CD4-positive, alpha-beta T cell treated with Interleukin-6 for 4 hours (primary cell): Measurements from ENCODE around the gene ANKRD44.
A peak's percentile ranks its signal among the peaks of the same experiment; 100 is the strongest.

ENCODE experiments used
- DNase-seq: peaks from one replicate; pipeline ENCODE4 v3.0.0-alpha.2; 2020; ENCODE audit warnings: mixed read lengths

The ANKRD44 gene

DNA sequence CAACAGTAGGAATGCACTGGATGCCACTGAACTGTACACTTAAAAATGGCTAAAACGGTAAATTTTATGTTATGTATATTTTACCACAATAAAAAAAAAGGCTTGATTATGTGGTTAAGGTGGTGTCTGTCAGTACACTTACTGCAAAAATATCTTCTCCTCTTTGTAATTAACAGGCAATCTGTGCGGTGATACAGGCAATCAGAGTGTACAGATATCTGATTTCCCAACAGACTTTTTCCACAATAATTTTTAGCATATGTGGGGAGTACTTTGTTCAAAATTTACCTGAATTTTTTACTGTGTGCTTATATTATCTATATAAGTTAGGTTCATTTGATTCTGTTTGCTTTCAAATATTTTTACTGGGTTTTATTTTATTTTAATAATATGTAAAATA is 209.1 kb downstream of the ANKRD44 start:
- DNase-seq, result no peak

DNA sequence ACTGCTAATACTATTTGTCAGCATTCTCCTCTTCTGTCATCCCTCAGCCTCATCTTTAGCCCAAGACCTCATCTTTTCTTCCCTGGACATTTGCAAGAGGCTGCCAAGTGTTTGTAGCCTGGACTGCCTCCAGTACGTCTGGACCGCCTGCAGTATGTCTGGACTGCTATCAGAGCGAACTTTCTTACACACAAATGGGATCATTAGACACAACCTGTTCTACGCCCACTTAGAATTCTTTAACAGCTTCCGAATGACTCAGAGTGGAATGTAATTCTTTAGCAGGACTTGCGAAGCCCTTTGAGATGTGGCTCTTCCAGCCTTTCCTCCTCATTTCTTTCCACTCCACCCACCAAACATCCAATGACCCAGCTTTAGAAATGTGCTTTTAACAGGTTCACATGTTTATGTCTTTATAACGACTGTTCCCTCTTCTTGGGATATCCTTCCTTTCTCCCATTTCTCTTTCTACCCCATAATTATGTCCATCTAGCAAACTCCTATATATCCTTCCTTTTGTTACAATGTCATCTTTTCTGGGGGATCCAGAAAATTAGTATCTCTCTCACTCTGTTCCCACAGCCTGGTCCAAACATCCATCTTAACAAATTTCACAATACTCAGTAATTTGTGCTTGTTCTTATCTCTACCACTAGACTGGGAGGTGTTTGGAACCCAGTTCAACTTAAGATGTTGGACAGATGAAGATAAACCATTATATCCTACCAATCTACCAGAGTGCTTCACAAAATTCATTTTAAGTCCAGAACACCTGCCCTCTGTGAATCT is 212.8 kb downstream of the ANKRD44 start:
- no peak for DNase-seq

DNA sequence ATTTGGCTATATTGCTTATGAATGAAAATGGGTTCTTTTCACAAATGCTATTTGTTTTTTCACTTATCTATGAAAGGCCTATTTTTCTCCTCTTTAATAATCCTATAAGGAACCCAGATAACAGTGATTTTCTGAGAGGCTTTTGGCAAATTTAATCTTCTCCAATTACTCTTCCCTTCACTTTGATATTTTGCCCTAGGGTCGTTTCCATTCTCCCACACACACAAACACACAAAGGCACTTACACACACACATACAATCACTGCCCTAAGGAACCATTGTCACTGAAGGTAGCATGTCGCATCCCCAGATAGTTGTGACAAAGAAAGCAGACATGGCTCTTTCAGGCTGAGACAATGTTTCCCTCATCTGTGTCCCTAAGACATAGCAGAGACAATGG is 213.9 kb downstream of the ANKRD44 start:
- DNase-seq, result no peak

DNA sequence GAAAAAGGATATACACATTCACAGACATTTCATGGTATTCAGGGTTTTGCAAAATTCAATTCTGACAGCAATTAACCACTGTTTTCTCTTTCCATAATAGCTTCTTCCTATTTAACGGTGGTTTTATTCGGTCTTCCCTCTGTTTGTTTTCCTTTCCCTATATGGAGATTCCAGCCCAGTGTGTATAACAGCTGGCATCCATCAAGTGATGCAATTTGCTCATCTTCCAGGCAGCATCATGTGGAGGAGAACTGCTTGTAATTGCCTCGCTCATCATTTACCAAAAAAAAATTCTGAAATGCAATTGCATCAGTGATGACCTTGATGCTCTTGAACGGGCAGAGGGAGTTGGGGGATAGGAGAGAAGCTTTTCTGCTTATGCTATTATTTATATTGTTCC is 218.1 kb downstream of the ANKRD44 start:
- DNase-seq, result no peak

DNA sequence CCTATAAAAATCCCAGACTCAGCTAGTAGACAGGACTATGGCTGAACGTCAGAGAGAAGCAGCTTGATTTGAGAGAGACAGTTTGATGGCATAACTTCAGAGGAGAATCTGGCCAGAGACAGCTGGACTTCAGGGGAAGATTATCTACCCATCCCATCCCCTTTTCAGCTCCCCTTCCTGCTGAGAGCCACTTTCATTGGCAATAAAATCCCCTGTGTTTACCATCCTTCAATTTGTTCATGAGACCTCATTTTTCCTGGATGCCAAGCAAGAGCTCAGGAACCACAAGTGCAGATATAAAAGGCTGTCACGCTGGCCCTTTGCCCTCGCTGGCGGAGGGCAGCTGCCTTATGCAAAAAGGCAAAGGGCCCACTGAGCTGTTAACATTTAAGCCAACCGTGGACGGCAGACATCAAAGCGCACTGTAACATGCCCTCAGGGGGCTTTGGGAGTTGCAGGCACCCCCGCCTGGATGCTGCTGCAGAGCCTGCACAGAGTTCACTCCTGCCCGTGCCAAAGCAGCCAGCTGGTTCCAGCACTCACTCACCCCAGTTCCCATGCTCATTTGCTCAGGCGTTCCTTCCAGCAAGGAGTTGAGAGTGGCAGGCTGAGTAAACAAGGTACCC is 219.7 kb downstream of the ANKRD44 start:
- no peak for DNase-seq

DNA sequence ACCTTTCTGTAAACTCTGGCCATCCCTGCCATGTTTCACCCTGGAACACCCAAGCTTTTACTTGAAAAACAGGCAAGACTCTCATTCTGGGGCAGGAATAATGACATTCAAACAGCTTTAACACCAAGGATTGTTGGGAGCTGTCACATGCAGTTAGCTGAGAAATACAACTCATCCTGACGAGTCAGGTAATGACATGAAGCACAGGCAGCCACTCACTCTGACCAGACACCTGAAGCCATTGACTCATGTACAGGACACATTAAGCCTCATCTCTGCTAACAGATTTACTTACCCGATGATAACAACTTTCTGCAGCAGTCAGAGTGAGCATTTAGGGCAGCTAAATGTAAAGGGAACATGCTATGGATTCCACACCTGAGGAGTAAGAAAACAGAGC is 220.9 kb downstream of the ANKRD44 start:
- no peak for DNase-seq

DNA sequence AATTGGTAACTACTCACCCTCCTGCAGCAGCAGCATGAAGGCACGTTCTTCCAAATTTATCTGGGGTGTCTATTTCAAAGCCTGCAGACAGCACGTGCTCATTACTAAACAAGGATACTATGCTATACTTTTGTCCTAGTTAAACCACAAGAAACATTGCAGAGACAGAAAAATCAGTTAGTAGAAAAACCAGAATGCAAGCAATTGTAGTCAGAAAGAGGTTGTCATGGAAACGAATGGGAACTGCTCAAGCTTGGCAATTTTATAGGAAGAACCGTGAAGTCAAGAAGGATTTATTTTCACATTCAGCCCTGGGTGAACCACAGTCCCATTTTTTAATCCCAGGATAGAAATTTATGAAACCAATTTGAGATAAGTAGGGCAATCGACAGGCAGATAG is 221.9 kb downstream of the ANKRD44 start:
- no peak for DNase-seq

DNA sequence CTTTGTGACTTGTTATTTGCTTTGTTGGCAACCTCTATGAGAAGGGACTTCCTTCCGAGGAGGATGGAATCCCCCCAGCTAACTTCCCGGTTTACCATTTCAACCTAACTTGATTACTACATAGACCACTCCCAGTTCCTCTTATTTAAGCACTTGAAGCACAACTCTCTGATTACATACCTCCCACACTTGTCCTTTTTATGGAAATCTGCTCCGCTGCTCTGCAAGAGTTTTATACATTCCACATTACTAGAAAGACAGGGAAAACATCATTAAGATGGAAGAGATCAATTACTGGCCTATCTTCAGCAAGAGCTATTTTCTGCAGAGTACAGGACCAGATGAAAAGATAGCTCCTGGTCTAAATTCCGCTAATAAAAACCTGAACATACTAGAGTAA is 224.1 kb downstream of the ANKRD44 start:
- no peak for DNase-seq

DNA sequence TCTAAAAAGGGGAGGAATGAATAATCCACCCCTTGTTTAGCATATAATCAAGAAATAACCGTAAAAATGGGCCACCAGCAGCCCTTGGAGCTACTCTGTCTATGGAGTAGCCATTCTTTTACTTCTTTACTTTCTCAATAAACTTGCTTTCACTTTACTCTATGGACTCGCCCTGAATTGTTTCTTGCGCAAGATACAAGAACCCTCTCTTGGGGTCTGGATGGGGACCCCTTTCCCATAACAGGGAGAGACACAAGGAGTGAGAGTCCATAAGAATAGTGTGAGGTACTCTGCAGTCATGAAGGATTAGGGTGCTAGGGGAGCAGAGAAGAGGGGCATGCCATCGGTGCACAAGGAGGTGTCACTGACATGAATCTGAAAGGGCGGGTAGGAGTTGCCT is 224.9 kb downstream of the ANKRD44 start:
- no peak for DNase-seq

DNA sequence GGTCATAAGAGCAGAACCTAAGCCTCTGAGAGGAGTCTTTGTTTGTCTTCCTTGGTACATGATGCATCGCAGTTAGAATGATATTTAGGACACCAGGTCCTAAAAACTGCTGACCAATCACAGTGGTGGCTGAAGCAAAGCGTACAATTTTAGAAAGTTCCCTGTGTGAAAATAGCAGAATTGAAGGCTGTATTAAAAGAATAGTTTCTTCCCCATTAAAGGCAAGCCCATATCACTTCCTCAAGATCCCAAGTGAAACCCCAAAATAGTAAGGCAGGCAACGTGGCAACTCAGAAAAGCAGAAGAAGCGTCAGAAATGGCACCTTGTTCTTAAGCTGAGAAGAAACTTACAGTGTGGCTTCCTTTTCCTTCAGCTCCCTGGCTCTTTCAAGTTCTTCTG is 229.3 kb downstream of the ANKRD44 start:
- no peak for DNase-seq

DNA sequence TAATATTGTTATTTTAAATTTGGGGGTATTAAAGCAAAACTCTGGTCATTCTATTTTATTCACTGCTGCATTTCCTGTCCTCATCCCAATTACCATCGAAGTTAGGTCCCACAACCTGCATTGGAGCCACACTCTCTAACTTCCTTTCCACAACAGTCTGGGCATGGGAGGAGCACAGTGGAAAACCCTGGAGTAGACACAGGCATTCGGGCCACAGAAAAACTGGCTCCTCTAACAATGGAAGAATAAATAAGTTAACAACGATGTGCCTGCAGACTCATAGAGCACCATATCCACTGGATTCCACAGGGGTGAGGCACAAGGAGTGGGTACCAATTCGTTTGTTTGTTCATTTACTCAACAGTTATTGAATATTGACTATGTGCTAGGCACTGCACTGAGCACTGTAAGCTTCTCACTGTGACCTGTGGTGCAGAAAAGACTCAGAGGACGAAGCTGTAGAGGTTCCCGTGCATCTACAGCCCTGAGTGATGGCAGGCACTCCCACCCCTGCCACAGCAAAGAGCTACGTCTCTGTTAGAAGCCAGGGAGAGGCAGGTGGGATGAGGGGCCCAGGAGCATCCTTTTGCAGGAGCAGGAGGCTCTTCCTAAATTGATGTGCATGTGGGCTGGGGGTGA is 229.9 kb downstream of the ANKRD44 start:
- DNase-seq, result no peak

DNA sequence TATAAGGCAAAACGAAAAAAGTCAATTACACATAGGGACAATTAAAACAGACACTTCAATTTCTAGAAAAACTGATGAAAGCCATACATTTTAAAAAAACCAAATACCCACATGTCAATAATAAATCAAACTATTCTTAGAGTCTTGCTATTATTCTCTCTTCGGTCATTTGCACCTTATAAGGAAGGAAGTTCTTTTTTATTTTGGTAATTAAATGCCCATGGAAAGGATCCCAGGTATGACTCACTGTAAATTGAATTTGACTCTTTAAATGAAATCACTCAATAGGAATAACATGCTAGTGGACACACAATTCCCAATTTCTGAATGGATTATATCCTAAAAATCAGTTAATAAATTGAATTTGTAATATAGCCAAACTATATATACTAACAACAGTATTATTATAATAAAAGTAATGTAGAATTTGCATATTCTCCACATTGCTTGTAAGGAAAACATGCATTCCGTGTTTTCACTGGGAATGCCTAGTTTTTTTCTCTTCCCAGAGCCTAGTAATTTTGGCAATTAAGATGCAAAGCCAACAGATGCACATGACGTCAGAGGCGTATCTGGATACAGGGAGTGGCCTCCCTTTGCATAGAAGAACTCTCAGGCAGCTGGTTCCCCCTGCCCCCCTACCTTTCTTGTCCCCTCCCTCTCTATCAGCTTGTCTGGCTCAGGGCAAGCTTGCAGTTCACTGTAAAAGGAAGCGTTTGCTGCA is 230.6 kb downstream of the ANKRD44 start:
- no peak for DNase-seq

DNA sequence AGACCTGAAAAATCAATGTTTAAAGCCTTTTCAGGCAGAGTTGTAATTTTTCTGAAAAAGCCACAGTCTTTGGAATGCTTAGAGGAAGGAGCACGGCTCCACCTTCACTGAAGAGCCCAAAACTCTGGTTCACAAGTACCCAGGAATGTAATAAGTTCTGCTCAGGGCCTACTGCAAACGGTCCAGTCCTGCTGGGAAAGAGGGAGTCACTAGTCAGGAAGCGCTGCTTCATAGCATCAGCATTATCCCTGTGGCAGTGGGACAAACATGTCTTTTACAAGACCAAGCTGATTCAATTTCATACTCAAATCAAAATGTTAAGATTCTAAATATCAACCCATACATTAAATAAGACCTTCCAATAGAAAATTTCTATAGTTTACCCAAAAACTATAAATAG is 231.2 kb downstream of the ANKRD44 start:
- DNase-seq, result no peak

DNA sequence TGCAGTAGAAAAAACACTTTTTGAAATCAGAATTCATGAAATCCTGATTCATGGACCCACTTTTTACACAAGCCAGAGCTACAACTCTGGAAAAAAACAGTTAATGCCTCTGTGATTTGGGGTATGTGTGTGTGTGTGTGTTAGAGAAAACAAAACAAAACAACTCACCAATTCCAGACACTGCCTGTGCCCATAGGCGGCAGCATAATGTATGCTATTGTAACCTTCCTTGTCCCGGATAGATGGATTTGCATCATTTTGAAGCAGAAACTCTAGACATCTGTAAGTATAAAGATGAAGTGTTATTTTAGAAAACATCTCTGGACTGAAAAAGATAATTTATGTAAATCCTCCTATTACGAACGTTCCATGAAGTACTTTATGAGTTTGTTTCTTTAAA is 232.0 kb downstream of the ANKRD44 start:
- no peak for DNase-seq

DNA sequence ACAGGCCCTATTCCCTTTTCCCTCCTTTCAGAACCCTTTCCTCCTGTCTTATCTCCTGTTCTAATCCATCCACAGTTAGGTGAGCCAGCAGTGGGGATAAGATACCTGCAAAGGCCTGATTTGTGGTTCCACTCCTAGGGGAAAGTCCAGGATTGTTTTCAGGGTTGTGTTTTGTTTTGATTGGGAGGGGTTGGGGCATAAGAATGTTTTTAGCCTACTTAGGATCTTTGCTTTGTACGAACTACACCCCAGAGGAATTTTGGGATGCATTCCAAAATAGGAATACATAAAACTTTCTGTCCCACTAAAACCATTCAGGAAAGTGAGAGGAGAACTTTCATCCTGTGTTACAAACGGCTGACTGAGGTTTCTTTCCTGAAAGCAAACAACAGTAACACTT is 233.2 kb downstream of the ANKRD44 start:
- no peak for DNase-seq

DNA sequence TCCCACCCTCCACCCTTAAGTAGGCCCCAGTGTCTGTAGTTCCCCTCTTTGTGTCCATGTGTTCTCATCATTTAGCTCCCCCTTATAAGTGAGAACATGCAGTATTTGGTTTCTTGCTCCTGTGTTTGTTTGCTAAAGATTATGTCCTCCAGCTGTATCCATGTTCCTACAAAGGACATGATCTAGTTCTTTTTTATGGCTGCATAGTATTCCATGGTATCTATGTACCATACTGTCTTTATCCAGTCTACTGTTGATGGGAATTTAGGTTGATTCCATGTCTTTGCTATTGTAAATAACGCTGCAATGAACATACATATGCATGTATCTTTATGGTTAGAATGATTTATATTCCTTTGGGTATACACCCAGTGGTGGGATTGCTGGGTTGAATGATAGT is 233.9 kb downstream of the ANKRD44 start:
- DNase-seq, result no peak

DNA sequence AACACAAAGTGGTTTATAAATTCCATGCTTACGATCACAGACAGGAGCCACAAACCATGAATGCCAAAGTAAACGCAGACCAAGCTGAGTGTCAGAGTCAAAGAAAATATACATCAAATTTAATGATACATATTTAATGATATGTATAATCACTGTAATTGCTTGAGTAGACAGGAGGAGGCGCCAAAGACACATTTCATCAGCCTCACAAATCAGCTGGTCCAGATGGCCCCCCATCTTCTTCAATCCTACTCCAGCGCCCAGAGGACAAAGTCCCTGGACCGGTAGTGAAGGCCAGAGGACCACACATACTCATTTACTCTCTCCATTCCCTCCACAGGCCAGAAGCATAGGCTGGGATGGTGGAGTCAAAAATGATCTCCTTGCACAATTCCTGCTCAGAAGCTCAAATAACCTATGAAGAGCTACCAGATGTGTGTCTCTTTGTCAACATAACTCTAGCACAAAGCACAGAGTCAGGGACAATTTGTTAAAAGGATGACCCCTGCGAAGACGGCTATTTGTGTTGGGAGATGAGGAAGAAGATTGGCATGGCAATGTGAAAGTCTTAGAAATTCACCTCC is 234.7 kb downstream of the ANKRD44 start:
- peak; percentile 25 for DNase-seq

DNA sequence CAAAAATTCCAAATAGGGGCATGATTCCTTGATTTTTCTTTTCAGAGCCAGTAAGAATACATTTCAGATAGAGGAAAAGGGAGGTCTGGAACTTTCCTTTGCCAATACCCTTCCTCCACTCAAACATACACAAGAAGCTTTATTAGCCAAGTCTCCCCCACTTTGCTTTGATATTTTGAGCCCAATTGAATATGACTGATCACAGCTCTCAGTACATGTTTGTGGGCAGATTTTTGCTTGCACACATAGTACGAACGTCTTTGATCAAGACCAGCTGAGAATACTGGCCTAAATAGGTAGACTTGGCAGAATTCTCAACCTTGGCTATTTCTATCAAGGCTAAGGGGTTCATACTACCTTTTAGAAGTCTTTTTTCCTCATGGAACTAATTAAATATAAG is 235.3 kb downstream of the ANKRD44 start:
- DNase-seq, result no peak

DNA sequence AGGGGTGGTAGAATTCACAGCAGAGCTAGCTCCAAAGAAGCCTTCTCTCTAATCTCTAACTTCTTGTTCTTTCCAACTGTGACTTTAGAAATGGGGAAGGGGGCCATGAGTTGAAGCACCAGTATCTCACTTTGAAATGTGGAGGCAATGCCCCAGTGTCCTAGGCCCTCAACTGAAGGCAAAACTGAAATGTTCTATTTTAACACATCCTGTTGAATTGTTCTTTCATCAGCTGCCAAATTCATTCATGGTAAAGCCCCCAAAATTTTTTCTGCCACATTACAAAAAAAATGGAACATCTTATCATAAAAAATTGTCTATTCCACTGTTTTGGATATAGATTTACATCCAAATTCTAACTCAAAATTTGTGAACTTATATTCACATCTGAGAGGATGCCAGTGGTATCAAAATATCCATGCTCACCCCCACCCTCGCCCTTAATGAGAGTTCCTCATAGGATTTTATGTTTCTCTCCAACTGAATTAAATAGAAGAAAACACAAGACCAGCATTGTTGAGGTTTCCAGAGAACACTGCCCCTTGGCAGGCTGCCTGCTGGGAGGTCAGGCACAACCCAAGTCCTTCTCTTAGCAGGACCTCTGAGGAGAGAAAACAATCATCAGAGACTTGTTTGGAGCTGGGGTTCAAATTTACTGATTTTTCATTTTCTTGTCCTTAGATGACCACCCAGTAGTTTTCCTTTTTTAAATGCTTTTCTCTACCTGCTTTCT is 236.7 kb downstream of the ANKRD44 start:
- DNase-seq, result no peak

DNA sequence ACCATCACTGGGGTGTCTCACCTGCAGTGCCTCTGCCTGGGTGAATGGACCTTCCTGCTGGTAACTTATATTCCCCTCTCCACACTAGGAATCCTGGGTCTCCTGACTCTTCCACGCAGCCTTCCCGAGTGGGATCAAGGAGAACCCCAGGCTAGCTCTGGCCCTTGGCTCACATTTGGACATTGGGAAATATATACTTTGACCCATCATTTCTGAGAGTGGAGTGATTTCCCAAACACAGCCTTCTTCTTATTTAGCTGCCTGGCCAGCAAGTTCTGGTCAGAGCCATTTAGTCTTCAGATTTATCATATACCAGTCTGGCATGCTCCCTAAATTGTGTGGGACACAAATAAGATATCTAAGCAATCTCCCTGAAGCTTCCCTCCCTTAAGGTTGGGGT is 237.3 kb downstream of the ANKRD44 start:
- DNase-seq, result no peak

DNA sequence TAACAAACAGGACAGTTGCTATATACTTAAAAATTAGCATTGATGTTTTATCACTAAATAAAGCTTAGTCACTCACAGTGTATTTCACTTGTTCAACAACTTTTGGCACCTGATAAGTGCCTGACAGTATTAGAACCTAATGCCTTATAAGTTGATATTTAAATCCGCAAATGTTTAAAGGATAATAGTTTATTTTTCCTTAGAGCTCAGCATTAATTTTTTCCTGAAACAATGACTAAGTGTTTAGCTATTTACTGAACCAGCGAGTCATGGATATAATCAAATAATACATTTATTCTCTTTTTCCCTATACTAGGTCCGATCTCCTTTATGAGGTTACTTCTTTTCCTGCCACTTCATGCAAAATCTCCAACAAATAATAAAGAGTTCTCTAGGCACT is 238.0 kb downstream of the ANKRD44 start:
- DNase-seq, result no peak

DNA sequence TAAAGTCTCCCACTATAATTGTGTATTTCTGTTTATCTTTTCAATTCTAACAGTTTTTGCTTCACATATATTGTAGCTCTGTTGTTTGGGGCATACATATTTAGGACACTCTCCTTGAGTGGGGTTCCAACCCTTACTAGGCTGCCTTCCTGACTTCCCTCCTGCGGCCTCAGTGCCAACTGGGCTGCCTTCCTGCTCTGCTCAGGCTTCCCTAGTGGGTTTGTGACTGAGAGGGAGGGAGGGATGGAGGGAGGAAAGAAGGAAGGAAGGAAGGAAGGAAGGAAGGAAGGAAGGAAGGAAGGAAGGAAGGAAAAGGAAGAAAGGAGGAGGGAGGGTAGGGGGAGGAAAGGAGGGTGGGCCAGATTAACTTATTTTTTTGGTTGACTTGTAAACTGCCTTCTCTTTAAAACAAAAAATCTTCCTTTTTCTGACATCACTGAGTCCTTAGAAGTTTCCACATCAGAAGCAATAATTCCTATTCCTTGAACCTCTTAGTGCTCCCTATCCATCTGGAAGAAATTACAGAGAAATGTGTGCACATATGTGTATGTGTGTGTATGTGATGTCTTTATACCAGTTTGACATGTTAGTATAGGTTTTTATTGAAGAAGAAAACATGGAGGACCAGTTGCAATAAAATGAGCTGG is 238.7 kb downstream of the ANKRD44 start:
- no peak for DNase-seq
